K562 (cell line): ENCODE results near the gene SUMF1. TPM values are rescaled to one million over a fixed set of nuclear protein-coding genes. Genes with fewer than 3 reads are reported as not detected.

ENCODE experiments used
- ATF3 ChIP-seq, 2 experiments: fragments of 450-650 bp in 1 of 2; sonication (generic) in 1 of 2; formaldehyde crosslinking in 1 of 2; IDR thresholded peaks in 1 of 2; conservative IDR thresholded peaks in 1 of 2; 2 replicates each; pipeline versions ENCODE4 v1.6.1 to v1.8.1; 2016 to 2023; ENCODE audit warnings: mild to moderate bottlenecking in 2 of 2, moderate library complexity in 2 of 2, inconsistent platforms in 1 of 2, missing genetic modification reagents in 1 of 2
- BRD9 ChIP-seq: fragments of 450-650 bp; IDR thresholded peaks from 2 replicates; pipeline ENCODE4 v1.6.1; 2018; ENCODE audit warnings: low read depth; ENCODE audit not compliant: partially characterized antibody
- BRF1 ChIP-seq: IDR thresholded peaks from 3 replicates; pipeline ENCODE4 v1.6.1; 2011; ENCODE audit warnings: borderline replicate concordance, mild to moderate bottlenecking; ENCODE audit not compliant: insufficient read length; ENCODE audit errors: extremely low read depth
- FOXA3 ChIP-seq, 2 experiments: fragments of 450-650 bp in 1 of 2; sonication (generic) in 1 of 2; formaldehyde crosslinking; IDR thresholded peaks in 1 of 2; conservative IDR thresholded peaks in 1 of 2; 2 replicates each; pipeline versions ENCODE4 v1.4.0 to v1.8.0; 2020 to 2022; ENCODE audit warnings: mild to moderate bottlenecking in 2 of 2, missing genetic modification reagents in 1 of 2
- FOXK1 ChIP-seq: sonication (generic); formaldehyde crosslinking; IDR thresholded peaks from 2 replicates; pipeline ENCODE4 v1.8.0; 2022; ENCODE audit warnings: missing genetic modification reagents, mild to moderate bottlenecking, borderline replicate concordance
- HNRNPUL1 ChIP-seq: fragments of 200-400 bp; formaldehyde crosslinking; IDR thresholded peaks from 2 replicates; pipeline ENCODE4 v1.6.1; 2017; ENCODE audit warnings: low read length
- ILF3 ChIP-seq: fragments of 450-650 bp; IDR thresholded peaks from 2 replicates; pipeline ENCODE4 v1.6.1; 2018; ENCODE audit warnings: antibody characterized with exemption, mild to moderate bottlenecking, moderate library complexity, borderline replicate concordance
- ILK ChIP-seq: fragments of 450-650 bp; IDR thresholded peaks from 2 replicates; pipeline ENCODE4 v1.6.1; 2016; ENCODE audit warnings: missing genetic modification characterization, low read depth, mild to moderate bottlenecking, missing compliant biosample characterization, moderate library complexity, borderline replicate concordance
- MEF2D ChIP-seq: conservative IDR thresholded peaks from 2 replicates; pipeline ENCODE4 v1.6.1; 2016; ENCODE audit warnings: low read depth, missing genetic modification characterization, missing compliant biosample characterization
- MTA1 ChIP-seq: fragments of 450-650 bp; IDR thresholded peaks from 2 replicates; pipeline ENCODE4 v1.6.1; 2017; ENCODE audit warnings: borderline replicate concordance
- MXI1 ChIP-seq: IDR thresholded peaks from 2 replicates; pipeline ENCODE4 v1.6.1; 2011; ENCODE audit warnings: low read depth, mild to moderate bottlenecking, improper control_type of control experiment, low read length
- NR2F6 ChIP-seq: fragments of 450-650 bp; formaldehyde crosslinking; IDR thresholded peaks from 2 replicates; pipeline ENCODE4 v1.4.0; 2020; ENCODE audit warnings: mild to moderate bottlenecking
- RAD51 ChIP-seq: fragments of 450-650 bp; IDR thresholded peaks from 2 replicates; pipeline ENCODE4 v1.7.1; 2016; ENCODE audit warnings: low read depth, mild to moderate bottlenecking, borderline replicate concordance
- RBM25 ChIP-seq: fragments of 200-400 bp; formaldehyde crosslinking; IDR thresholded peaks from 2 replicates; pipeline ENCODE4 v1.6.1; 2018; ENCODE audit warnings: low read length, low read depth, moderate library complexity; ENCODE audit not compliant: severe bottlenecking
- RBM39 ChIP-seq: fragments of 200-400 bp; formaldehyde crosslinking; optimal IDR thresholded peaks from 2 replicates; pipeline ENCODE3; 2018; ENCODE audit warnings: low read depth, low read length
- SETDB1 ChIP-seq: IDR thresholded peaks from one replicate; pipeline ENCODE4 v1.6.1; 2012; ENCODE audit warnings: low read length, control low read depth, inconsistent platforms
- SNRNP70 ChIP-seq: fragments of 200-400 bp; formaldehyde crosslinking; optimal IDR thresholded peaks from 2 replicates; pipeline ENCODE3; 2017; ENCODE audit warnings: low read depth, low read length
- TRIM25 ChIP-seq: fragments of 450-650 bp; IDR thresholded peaks from 2 replicates; pipeline ENCODE4 v1.7.0; 2016; ENCODE audit warnings: borderline replicate concordance
- VEZF1 ChIP-seq: fragments of 200-800 bp; sonication (Bioruptor generic); IDR thresholded peaks from 2 replicates; pipeline ENCODE4 v1.6.1; 2017; ENCODE audit warnings: missing genetic modification characterization, missing compliant biosample characterization
- ZNF143 ChIP-seq: sonication (generic); formaldehyde crosslinking; IDR thresholded peaks from 2 replicates; pipeline ENCODE4 v1.9.0; 2022; ENCODE audit warnings: mild to moderate bottlenecking, missing genetic modification reagents
- ZNF696 ChIP-seq: fragments of 250-450 bp; sonication (Bioruptor Pico); conservative IDR thresholded peaks from 2 replicates; pipeline ENCODE4 v1.4.0; 2020; ENCODE audit warnings: mild to moderate bottlenecking, moderate library complexity
- ZNF699 ChIP-seq: fragments of 250-450 bp; sonication (Bioruptor Pico); IDR thresholded peaks from 2 replicates; pipeline ENCODE4 v1.8.0; 2021; ENCODE audit warnings: mild to moderate bottlenecking, moderate library complexity; ENCODE audit not compliant: insufficient replicate concordance
- ZNF766 ChIP-seq: fragments of 200-800 bp; sonication (Bioruptor generic); conservative IDR thresholded peaks from 2 replicates; pipeline ENCODE4 v1.6.1; 2016; ENCODE audit warnings: missing genetic modification characterization, missing compliant biosample characterization
- polyA plus RNA-seq, 8 experiments: library from polyadenylated mRNA; depleted of rRNA in 4 of 8; stranded (reverse) in 5 of 8; unstranded in 3 of 8; fragments of >200 nt; fragmentation: Nextera tagmentation in 2 of 8; fragmentation: Illumina TruSeq in 1 of 8; extraction: Ambion mirVana in 2 of 8; extraction: Trizol in 1 of 8; gene quantifications; 2 replicates each; pipeline versions ENCODE4 v1.2.1 to v1.2.3, GENCODE V29; 2011 to 2014; ENCODE audit warnings: inconsistent platforms in 1 of 8, missing spikeins in 1 of 8
- total RNA-seq, 7 experiments: library from RNA; depleted of rRNA in 6 of 7; stranded (reverse); fragments of >200 nt in 6 of 7; fragmentation: Illumina TruSeq in 2 of 7; extraction: Trizol in 2 of 7; gene quantifications; 2 replicates each; pipeline versions ENCODE4 v1.2.1 to v1.2.3, GENCODE V29; 2011 to 2021; ENCODE audit warnings: low replicate concordance in 1 of 7

The SUMF1 gene
- total and polyA plus RNA-seq, 9 of the 15 experiments (the other 6 are each of a cell fraction or from before 2014, with no cell fraction given): 1.3 to 7.4 (median 4.2) TPM

- TF ChIP-seq ZNF699 (CRISPR knock-in tag): no peak
- no peak for TF ChIP-seq MXI1
- TF ChIP-seq SNRNP70: no peak
- TF ChIP-seq RAD51: no peak
- TF ChIP-seq ILF3: no peak
- peak; percentile 88 to 96; a peak in 3 of 4 replicates for TF ChIP-seq FOXA3 (CRISPR knock-in tag; conservative IDR thresholded peaks at IDR 0.05 in 1 of 2, IDR thresholded peaks at IDR 0.05 in 1 of 2)
- TF ChIP-seq ILK (tag): no peak
- TF ChIP-seq BRD9: no peak
- TF ChIP-seq RBM39: no peak
- 0 out of 2 replicates have a peak, but pooled peaks have one; percentile 15 for TF ChIP-seq MEF2D
- TF ChIP-seq TRIM25: no peak
- TF ChIP-seq SETDB1: no peak
- TF ChIP-seq HNRNPUL1: no peak
- TF ChIP-seq RBM25: no peak
- no peak for TF ChIP-seq ZNF143 (CRISPR knock-in tag)
- TF ChIP-seq ZNF696 (CRISPR knock-in tag): no peak
- no peak for TF ChIP-seq ATF3 (IDR thresholded peaks at IDR 0.05)
- no peak for TF ChIP-seq ATF3 (CRISPR knock-in tag; conservative IDR thresholded peaks at IDR 0.05)
- TF ChIP-seq VEZF1 (CRISPR knock-in tag): no peak
- TF ChIP-seq MTA1: no peak
- no peak for TF ChIP-seq FOXK1 (CRISPR knock-in tag)
- TF ChIP-seq NR2F6 (CRISPR knock-in tag): no peak
- no peak for TF ChIP-seq BRF1
- 0 out of 2 replicates have a peak, but pooled peaks have one; percentile 25 for TF ChIP-seq ZNF766 (CRISPR knock-in tag)
Measured at GRCh38 chr3:4320096-4320911, 146.8 kb downstream of the SUMF1 start (continued).
